ENCODE data around the gene HOXB5.

Gene HOXB5

GRCh38 chr17:48612854-48613691 lies 19.5 kb upstream of the HOXB5 start:
- peak overlapping the region; percentile 1 for H3K4me3 ChIP-seq (ENCODE audit: low read depth, low read length)
- TF ChIP-seq MYC (IDR thresholded peaks at IDR 0.05; ENCODE audit: low read depth, low read length) (no peak), MAX (IDR thresholded peaks at IDR 0.05; ENCODE audit: low read depth, low read length) (no peak), POLR2A (IDR thresholded peaks at IDR 0.05; ENCODE audit: extremely low read depth, insufficient read length) (no peak)
- TF ChIP-seq, protein P1, sequence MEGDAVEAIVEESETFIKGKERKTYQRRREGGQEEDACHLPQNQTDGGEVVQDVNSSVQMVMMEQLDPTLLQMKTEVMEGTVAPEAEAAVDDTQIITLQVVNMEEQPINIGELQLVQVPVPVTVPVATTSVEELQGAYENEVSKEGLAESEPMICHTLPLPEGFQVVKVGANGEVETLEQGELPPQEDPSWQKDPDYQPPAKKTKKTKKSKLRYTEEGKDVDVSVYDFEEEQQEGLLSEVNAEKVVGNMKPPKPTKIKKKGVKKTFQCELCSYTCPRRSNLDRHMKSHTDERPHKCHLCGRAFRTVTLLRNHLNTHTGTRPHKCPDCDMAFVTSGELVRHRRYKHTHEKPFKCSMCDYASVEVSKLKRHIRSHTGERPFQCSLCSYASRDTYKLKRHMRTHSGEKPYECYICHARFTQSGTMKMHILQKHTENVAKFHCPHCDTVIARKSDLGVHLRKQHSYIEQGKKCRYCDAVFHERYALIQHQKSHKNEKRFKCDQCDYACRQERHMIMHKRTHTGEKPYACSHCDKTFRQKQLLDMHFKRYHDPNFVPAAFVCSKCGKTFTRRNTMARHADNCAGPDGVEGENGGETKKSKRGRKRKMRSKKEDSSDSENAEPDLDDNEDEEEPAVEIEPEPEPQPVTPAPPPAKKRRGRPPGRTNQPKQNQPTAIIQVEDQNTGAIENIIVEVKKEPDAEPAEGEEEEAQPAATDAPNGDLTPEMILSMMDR (IDR thresholded peaks at IDR 0.05; ENCODE audit: low read depth, low read length): no peak
- DNase-seq (ENCODE audit: low read depth): peak; percentile 56

DNA sequence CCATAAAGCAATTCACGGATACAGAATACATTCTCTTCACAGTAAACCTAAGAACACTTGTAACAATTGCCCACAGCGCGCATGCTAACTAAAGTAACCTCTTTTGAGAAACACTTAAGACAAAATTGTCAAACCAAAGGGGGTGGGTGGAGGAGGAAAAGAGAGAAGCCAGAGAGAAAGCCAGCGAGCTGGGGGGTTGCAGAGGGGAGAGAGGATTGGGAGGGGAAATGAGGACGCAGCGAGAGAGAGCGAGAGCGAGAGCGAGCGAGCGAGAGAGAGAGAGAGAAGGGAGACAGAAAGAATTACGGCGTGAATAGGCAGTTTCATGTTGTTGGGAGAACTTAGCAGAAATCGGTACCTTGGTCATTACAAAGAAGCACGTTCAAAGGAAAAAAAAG lies 18.9 kb upstream of the HOXB5 start:
- peak overlapping the region; percentile 1 for H3K4me3 ChIP-seq (ENCODE audit: low read depth, low read length)
- TF ChIP-seq, protein P1 (IDR thresholded peaks at IDR 0.05; ENCODE audit: low read depth, low read length): no peak
- TF ChIP-seq POLR2A (IDR thresholded peaks at IDR 0.05; ENCODE audit: extremely low read depth, insufficient read length) (no peak), MYC (IDR thresholded peaks at IDR 0.05; ENCODE audit: low read depth, low read length) (no peak), MAX (IDR thresholded peaks at IDR 0.05; ENCODE audit: low read depth, low read length) (no peak)
- DNase-seq (ENCODE audit: low read depth): no peak

DNA sequence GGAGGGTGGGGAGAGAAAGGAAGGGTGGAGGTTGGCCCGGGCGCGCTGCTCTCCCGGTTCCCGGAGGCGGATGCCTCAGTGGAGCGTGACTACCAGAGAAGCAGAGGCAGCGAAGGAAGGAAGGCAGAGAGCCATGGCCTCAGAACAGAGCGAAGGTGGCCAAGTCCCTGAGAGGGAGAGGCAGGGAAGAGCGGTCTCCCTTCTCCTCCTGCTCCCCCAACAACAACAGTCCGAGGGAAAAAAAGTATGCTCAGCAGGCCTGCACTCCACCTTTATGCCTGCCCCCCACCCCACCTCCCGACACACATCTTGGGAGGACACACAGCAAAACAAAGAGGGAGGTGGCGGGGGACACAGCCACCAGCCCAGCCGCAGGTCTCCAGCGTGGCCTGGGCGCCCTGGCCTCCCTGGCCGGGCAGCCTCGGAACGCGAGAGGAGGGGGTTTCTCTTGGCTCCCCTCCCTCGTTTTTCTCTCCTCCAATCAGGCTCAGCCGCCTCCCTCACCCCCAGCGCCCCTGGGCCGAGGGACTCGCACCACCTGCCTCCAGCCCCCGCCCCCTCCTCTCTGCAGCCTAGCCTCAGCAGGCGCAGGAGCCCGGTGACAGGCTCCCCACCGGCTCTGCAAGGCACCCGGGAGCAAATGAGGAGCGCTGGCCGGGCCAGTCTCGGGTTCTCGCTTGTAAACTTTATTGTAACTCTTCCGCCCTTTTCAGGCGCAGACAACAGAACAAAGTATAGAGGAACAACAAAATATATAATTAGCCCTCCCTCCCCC lies 18.3 kb upstream of the HOXB5 start:
- H3K4me3 ChIP-seq (ENCODE audit: low read depth, low read length): no peak overlapping the region
- no peak for DNase-seq (ENCODE audit: low read depth)
- TF ChIP-seq POLR2A (IDR thresholded peaks at IDR 0.05; ENCODE audit: extremely low read depth, insufficient read length) (no peak), MAX (IDR thresholded peaks at IDR 0.05; ENCODE audit: low read depth, low read length) (no peak), MYC (IDR thresholded peaks at IDR 0.05; ENCODE audit: low read depth, low read length) (no peak)
- TF ChIP-seq, protein P1 (IDR thresholded peaks at IDR 0.05; ENCODE audit: low read depth, low read length): no peak

- H3K4me3 ChIP-seq (ENCODE audit: low read depth, low read length): no peak overlapping the region
- no peak for DNase-seq (ENCODE audit: low read depth)
- TF ChIP-seq POLR2A (IDR thresholded peaks at IDR 0.05; ENCODE audit: extremely low read depth, insufficient read length): no peak
- no peak for TF ChIP-seq MAX (IDR thresholded peaks at IDR 0.05; ENCODE audit: low read depth, low read length)
- TF ChIP-seq MYC (IDR thresholded peaks at IDR 0.05; ENCODE audit: low read depth, low read length): no peak
- TF ChIP-seq, protein P1 (IDR thresholded peaks at IDR 0.05; ENCODE audit: low read depth, low read length): no peak
Measured at GRCh38 chr17:48611213-48611612, 17.6 kb upstream of the HOXB5 start.

DNA sequence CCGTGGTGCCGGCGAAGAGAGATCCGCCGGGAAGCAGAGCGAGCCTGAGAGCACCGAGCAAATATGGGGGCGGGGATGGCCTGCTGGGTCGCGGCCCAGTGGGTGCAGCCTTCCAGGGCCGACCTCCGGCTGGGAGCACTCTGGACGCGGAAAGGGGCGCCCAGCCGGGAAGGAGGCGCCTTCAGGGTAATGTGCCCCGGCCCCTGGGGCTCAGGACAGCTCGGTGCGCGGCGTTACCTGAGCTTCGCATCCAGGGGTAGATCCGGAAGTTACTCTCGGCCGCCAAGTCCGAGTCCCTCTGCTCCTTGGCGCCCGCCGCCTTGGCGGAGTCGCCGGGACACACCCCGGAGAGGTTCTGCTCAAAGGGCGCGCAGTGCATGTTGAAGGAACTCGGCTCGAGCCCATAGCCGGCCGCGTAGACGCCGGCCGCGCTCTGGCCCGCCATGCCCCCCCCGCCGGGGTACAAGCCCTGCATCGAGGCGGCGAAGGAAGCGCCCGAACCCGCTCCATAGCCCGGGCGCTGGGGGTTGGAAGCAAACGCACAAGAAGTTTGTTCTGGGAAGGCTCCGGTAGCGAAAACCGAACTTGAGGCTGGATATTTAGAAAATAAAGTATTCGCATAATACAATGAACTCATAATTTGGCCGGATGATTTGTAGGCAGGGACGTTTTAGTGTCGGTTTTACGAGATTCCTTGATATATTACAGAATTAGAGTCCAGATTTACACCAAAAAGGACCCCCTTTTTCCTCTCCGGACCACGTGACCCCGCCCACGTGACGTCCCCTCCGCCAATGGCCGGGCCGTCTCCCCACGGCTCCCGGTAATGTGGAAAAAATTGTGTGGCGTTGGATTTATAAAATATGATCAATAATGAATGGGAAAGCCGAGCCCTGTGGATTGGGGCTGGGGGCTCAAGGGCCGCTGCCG lies 17.0 kb upstream of the HOXB5 start, which contains the start of gene HOXB7:
Gene HOXB7, minus strand, starts transcription at position 736 of the 930 bp plus-strand sequence. Its CDS starts 99 bp downstream, at position 637.
- DNase-seq (ENCODE audit: low read depth): no peak
- no peak within 1 kb of the TSS for H3K4me3 ChIP-seq (ENCODE audit: low read depth, low read length)
- TF ChIP-seq MAX (IDR thresholded peaks at IDR 0.05; ENCODE audit: low read depth, low read length) (no peak), POLR2A (IDR thresholded peaks at IDR 0.05; ENCODE audit: extremely low read depth, insufficient read length) (no peak)
- TF ChIP-seq, protein P1 (IDR thresholded peaks at IDR 0.05; ENCODE audit: low read depth, low read length): no peak

All from NB4 (cell line).